ENCODE data around the gene CEP170.
A peak's percentile ranks its signal among the peaks of the same experiment; 100 is the strongest.
"Not testable (repeated sequence)": the region's sequence is repeated elsewhere in the genome, so short reads cannot be mapped to it uniquely, and the experiment has no call there.

The CEP170 gene

DNA sequence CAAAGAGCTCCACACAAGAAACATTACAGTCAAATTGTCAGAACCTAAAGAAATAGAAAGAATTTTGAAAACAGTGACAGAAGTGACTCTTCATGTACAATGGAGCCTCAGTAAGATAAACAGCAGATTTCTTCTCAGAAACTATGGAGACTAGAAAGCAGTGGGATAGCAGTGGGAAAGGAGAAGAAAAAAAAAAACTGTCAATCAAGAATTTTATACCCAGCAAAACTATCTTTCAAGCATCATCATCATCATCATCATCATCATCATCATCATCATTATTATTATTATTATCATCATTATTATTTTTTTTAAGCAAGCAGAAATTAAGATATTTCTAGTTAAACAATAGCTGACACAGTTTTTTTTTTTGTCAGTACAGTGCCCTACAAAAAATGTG, 24.2 kb downstream of the CEP170 start:
- DNase-seq, result peak; percentile 34

GRCh38 chr1:243229526-243229925, 25.6 kb downstream of the CEP170 start:
- DNase-seq, result no peak

- DNase-seq, result no peak
Measured at GRCh38 chr1:243227622-243228021, 27.5 kb downstream of the CEP170 start.

- DNase-seq, result no peak
Measured at GRCh38 chr1:243218059-243218458, 37.0 kb downstream of the CEP170 start.

- no peak for DNase-seq
Measured at GRCh38 chr1:243217349-243217748, 37.7 kb downstream of the CEP170 start.

- no peak for DNase-seq
Measured at GRCh38 chr1:243216741-243217140, 38.3 kb downstream of the CEP170 start.

DNA sequence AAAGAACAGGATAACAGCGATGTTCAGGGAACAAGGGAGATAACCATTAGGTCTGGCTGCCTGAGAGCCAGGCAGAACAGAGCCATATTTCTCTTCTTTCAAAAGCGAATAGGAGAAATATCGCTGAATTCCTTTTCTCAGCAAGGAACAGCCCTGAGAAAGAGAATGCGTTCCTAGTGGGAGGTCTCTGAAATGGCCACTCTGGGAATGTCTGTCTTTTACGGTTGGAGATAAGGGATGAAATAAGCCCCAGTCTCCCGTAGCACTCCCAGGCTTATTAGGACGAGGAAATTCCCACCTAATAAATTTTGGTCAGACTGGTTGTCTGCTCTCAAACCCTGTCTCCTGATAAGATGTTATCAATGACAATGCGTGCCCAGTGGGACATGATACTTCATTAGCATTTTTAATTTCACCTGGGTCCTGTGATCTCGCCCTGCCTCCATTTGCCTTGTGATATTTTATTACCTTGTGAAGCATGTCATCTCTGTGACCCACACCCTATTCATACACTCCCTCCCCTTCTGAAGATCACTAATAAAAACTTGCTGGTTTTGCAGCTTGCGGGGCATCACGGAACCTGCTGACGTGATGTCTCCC, 39.7 kb downstream of the CEP170 start:
- not testable (repeated sequence) for DNase-seq

DNA sequence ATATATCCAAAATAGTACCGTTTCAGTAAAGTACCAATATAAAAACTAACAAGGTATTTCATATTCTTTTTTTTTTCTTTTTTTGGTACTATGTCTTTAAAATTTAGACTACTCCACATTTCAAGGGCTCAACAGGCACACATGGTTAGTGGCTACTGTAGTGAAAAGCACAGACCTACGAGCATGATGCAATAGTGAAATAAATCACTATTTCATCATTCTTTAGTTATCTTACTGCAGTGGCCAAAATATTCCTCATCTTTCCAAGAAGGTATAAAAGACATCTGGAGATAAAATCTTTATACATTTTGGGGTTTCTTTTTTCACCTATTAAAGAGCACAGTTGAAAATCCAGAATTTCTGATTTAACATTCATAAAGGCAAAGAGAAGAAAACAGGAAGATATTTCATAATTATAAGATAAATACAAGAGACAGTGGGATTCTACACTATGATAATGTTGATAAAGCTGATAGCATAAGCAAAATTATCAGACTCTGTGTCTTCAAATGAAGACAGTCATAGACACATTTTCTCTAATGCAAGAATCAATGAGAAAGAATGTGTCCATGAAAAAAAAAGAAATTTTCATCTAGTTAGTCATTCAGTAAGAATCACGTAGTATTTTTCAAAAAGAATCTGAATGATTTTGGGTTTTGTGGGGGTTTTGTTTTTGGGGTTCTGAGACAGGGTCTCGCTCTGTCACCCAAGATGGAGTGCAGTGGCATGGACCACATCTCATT, 41.9 kb downstream of the CEP170 start:
- DNase-seq, result peak; percentile 75

GRCh38 chr1:243211984-243212383, 43.1 kb downstream of the CEP170 start:
- not testable (repeated sequence) for DNase-seq

GRCh38 chr1:243205026-243205501, 50.0 kb downstream of the CEP170 start:
- DNase-seq, result peak; percentile 83

DNA sequence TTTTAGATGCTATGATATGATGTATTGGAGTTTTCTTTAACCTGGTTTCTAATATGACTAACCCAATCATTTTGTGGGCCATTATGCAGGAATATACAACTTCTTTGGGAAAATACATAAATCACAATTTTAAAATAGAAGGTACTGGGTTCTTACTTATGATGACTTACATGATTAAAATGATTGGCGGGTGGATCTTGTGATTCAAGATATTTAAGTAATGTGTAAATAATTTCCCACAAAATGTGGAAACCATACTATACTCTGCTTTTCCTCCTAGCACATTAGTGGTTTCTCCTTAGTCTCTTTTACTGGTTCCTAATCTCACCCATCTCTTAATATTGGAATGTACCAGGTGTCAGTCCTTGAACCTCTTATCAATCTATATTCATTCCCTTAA, 50.7 kb downstream of the CEP170 start:
- not testable (repeated sequence) for DNase-seq

DNA sequence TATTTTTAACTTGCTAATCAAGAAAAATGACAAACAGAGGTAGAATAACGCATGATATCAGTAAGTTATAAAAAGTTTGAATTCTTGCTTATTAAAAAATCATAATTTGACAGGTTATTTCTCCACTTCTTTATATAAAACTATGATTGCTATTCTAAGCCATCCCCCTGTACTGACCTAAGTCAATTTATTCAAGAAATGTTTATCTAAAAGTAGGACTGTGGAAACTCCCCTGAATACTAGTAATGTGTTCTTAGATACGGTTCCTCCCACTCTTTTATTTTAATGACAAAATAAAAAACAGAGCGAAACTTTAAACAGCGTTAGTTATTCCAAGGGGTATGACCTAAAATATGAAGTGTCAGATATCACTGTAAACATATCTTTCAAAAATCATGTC, 51.9 kb downstream of the CEP170 start:
- not testable (repeated sequence) for DNase-seq

- DNase-seq, result not testable (repeated sequence)
Measured at GRCh38 chr1:243201316-243201715, 53.8 kb downstream of the CEP170 start.

DNA sequence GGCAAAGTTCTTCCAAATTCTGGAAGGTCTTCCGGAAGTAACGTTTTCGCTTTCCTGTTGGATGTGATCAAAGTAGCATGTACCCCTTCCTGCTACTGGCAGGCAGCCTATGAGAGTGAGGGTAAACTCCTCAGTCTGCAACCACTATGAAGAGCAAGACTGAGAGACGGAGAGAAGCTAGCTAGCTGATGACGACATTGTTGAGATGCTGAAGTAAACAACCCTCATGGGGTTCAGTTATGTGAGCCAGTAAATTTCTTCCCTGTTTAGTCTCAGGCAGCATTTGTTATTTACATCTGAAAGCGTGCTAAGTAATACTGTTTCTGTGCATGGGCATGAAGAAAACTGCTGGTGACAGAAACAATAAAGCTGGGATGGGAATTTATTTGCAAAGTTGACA, 57.6 kb downstream of the CEP170 start:
- DNase-seq, result not testable (repeated sequence)

- not testable (repeated sequence) for DNase-seq
Measured at GRCh38 chr1:243193330-243193729, 61.8 kb downstream of the CEP170 start.

DNA sequence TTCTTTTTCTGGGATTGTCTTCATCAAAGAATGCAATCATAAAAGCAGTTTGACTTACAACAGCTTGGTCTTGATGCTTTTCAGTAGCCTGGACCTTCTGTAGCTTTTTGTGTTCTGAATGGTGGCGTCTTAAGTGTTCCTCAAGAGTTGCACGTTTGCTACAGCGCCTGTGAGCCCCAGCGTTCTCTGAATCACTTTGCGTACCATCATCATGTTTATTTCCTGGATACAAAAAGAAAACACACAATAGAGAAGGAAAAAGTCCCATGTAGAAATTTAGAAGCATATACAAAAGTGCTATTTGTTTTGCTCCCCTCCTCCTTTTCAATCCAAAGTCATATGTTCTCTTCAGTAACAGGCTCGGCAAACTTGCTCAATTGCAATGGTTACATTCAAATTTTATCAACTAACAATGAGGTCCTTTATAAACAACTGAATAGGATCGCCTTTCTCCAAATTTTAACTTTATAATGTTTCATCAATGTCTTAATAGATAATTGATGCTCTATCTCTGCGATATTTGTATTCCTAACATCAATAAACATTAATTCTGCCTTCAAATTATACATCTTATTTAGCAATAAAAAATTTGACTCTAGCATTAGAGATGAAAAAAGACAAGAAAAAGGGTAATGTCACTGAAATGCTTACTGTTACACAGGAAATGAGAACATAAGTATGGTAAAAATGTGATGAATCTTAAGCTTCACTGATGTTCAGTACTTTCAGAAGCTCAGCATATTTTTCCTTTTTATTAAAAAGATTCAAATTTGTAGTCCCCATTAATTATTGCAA, 68.7 kb downstream of the CEP170 start:
- DNase-seq, result not testable (repeated sequence)

DNA sequence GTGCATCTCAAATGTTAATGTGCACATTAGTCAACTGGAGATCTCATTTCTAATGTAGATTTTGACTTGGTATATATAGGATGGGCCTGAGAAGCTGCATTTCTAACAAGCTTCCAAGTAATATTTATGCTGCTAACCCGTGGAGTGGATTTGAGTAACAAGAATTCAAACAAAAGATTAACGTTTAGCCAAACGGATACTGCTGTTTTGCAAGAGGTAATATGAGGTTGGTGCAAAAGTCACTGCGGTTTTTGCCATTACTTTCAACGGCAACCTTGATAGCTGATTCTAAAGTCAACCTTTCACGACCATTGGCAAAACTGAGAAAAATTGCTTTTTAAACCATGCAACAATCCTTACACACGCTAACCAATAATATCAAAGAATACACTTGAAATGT, 70.3 kb downstream of the CEP170 start:
- DNase-seq, result not testable (repeated sequence)

DNA sequence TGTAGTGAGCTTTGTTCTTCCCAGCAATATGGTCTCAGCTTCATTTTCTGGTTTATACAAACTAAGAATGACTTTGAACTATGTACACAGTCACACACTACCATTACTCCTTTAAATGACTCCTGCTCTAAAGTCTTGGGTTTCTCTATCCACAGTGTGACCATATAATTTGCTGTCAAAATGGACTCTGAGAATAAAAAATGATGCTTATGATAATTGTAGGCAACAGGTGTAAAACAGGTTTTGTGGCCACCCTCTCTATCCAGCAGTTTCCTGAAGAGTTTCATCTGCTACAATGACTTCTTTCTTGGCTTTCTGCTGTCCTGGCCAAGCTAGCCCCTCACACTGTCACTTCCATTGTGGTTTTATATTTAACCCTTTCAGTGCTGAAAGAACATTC, 71.4 kb downstream of the CEP170 start:
- not testable (repeated sequence) for DNase-seq

GRCh38 chr1:243183176-243183575, 71.9 kb downstream of the CEP170 start:
- not testable (repeated sequence) for DNase-seq

DNA sequence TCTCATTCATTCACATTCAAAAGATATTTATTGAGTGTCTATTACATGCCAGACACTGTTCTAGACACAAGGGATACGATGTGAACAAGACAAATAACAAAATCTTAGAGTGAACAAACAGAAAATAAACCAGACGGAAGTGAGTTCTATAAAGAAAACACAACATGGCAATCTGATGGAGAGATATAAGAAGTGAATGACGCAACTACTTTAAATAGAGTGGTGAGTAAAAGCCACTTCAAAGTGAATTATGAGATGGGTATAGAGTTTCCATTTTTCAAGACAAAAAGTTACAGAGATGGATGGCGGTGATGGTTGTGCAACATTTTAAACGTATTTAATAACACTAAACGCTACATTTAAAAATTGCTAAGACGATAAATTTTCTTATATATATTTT, 75.4 kb downstream of the CEP170 start:
- no peak for DNase-seq

- not testable (repeated sequence) for DNase-seq
Measured at GRCh38 chr1:243177792-243178191, 77.3 kb downstream of the CEP170 start.

DNA sequence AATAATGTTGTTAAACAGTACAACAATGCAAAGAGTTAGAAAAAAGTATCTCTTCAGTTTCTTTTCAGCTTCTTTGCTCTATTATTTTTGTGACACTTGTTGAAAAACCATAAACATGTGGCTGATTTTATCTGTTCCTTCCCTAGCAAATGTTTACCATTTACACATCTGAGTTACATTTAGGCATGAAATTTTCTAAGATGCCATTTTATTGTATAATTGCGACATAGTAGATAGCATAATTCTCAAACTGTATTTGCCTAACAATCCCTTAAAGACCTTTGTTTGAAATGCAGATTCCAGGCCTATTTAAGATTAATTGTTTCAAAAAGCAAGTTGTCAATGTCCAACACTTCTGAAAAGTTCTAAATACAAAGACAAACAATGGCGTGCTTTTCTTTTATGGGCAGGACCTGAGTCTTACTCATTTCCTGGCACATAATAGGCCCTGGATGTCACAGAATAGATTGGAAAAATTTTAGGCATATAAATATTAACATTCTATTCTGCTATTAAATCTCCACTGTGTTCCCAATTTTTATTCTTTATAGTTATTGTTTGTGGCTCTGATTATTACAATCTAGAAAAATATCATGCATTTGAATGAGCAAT, 81.2 kb downstream of the CEP170 start:
- peak; percentile 15 for DNase-seq

DNA sequence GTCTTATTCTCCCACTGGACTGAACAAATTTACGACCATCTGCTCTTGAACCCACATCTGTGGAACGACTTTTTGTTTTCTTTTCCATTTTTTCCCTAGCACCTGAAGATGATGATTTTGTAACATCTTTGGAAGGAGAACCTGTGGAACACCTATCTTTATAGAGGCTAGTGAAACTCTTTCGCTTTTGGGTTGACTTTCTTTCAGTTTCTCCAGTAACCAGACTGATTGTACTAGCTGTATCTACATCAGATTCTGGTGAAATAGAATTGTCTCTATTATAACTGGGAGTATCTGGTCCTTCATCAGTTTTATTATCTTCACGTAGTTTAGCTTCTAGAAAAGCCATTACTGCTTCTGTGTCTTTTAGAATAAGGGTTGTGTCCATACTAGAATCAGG, 90.2 kb downstream of the CEP170 start:
- DNase-seq, result not testable (repeated sequence)
